ENCODE measurements around the gene SASH1. TPM values are rescaled to one million over a fixed set of nuclear protein-coding genes. Genes with fewer than 3 reads are reported as not detected.

Gene SASH1
- total and polyA plus RNA-seq, 9 of the 15 experiments (the other 6 are each of a cell fraction or from before 2014, with no cell fraction given): 0.35 to 3.5 (median 1.6) TPM

- TF ChIP-seq MEF2A (IDR thresholded peaks at IDR 0.05; ENCODE audit: control insufficient read depth, low read depth, low read length): no peak
- TF ChIP-seq ZBTB34 (CRISPR knock-in tag; IDR thresholded peaks at IDR 0.05): no peak
- no peak for TF ChIP-seq POLR2H (tag; IDR thresholded peaks at IDR 0.05; ENCODE audit: low read depth)
- TF ChIP-seq ZNF277 (CRISPR knock-in tag; IDR thresholded peaks at IDR 0.05; ENCODE audit: borderline replicate concordance): no peak
- TF ChIP-seq RFX5 (IDR thresholded peaks at IDR 0.05; ENCODE audit: low read depth, low read length): no peak
- TF ChIP-seq HLTF (IDR thresholded peaks at IDR 0.05): no peak
- no peak for TF ChIP-seq HES1 (IDR thresholded peaks at IDR 0.05; ENCODE audit: low read depth)
- TF ChIP-seq PTBP1 (IDR thresholded peaks at IDR 0.05; ENCODE audit: low read depth, low read length): no peak
- no peak for TF ChIP-seq DNMT1 (IDR thresholded peaks at IDR 0.05)
- TF ChIP-seq SRSF3 (IDR thresholded peaks at IDR 0.05; ENCODE audit: insufficient read depth, low read length): no peak
- no peak for TF ChIP-seq GATAD2A (IDR thresholded peaks at IDR 0.05)
- TF ChIP-seq ZNF212 (CRISPR knock-in tag; IDR thresholded peaks at IDR 0.05): no peak
- TF ChIP-seq ZNF57 (CRISPR knock-in tag; IDR thresholded peaks at IDR 0.05): no peak
These were observed 257.4 kb downstream of the SASH1 start (continued) for GRCh38 chr6:148599967-148600426.

Small RNA genes lying within 50 kb of the gene (small RNA-seq; reads per million reads assigned to genes)
- not detected for gene SNRPEP6
